Breast epithelium (tissue), 3 donors: Measurements from ENCODE around the gene DCAF8.

ENCODE experiments used
- POLR2A ChIP-seq: fragments of 450-650 bp; IDR thresholded peaks from one replicate; pipeline ENCODE4 v1.6.1; 2016; ENCODE audit warnings: antibody characterized with exemption, mild to moderate bottlenecking, moderate library complexity
- POLR2AphosphoS5 ChIP-seq, 3 donors: sonication (generic); formaldehyde crosslinking; IDR thresholded peaks; one replicate each; pipeline ENCODE4 v1.6.1; 2017; ENCODE audit warnings: antibody characterized with exemption in 3 of 3
- TF ChIP-seq, protein P1 (sequence below), 3 donors: fragments of 450-650 bp; IDR thresholded peaks; one replicate each; pipeline ENCODE4 v1.5.1; 2016 to 2017; ENCODE audit warnings: antibody characterized with exemption in 3 of 3, mild to moderate bottlenecking in 3 of 3, moderate library complexity in 3 of 3

GRCh38 chr1:160208557-160209320, 53.6 kb downstream of the DCAF8 start:
- TF ChIP-seq, protein P1, sequence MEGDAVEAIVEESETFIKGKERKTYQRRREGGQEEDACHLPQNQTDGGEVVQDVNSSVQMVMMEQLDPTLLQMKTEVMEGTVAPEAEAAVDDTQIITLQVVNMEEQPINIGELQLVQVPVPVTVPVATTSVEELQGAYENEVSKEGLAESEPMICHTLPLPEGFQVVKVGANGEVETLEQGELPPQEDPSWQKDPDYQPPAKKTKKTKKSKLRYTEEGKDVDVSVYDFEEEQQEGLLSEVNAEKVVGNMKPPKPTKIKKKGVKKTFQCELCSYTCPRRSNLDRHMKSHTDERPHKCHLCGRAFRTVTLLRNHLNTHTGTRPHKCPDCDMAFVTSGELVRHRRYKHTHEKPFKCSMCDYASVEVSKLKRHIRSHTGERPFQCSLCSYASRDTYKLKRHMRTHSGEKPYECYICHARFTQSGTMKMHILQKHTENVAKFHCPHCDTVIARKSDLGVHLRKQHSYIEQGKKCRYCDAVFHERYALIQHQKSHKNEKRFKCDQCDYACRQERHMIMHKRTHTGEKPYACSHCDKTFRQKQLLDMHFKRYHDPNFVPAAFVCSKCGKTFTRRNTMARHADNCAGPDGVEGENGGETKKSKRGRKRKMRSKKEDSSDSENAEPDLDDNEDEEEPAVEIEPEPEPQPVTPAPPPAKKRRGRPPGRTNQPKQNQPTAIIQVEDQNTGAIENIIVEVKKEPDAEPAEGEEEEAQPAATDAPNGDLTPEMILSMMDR (IDR thresholded peaks at IDR 0.05), result no peak
- TF ChIP-seq POLR2A (no peak), POLR2AphosphoS5 (IDR thresholded peaks at IDR 0.05) (no peak)
